Measurements from ENCODE around the gene STRN3. TPM values are rescaled to one million over a fixed set of nuclear protein-coding genes. Genes with fewer than 3 reads are reported as not detected.
"Not testable (repeated sequence)": the region's sequence is repeated elsewhere in the genome, so short reads cannot be mapped to it uniquely, and the experiment has no call there.

The STRN3 gene
- total and polyA plus RNA-seq, 2 experiments from 2014 or later, result 10.1 to 53.8 TPM

DNA sequence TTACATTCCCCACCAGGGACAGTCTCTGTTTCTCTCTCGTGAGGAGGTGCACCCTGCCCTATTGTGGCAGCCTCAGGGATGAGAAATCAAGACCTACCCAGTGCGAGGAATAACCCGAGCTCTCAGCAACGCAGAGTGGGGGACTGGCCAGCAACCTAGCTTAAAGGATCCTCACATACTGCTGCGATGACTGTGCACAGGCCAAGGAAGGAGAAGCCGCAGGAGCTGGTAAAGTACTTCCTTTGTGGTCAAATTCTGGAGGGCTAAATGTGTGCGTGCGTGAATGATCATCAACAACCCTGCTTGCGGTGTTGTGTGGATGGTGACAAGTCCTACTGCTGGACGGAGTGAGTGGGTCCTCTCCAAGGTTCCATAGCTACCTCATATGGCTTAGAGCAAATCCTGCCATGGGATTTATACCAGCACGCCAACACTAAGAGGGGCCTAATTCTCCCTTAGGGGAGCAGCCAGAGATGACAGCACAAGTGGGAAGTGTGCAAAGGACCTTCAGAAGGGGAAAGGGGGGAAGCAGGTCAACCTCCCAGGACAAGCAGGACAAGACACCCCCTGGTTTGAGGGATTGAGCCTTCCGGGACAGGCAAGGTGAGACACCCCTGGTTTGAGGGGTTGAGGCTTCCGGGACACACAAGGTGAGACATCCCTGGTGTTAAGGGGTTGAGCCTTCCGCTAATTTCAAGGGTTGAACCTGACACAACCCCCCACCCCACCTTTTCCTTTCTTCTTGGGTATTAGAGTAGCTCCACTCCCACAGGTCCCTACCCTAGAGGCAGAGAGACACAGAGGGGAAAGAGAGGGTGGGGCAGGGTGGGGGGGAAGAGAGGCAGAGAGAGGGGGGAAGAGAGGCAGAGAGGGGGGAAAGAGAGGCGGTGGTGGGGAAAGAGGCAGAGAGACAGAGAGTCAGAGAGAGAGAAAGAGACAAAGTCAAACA, 59.5 kb downstream of the STRN3 start:
- WGBS (ENCODE audit: low lambda C conversion rate, missing lambda C conversion rate), result over 99% methylated on average over 14 of the region's 15 CpGs
- H2AFZ ChIP-seq, result no peak overlapping the region
- peaks cover 18% of the 10 kb centered on the region for H4K20me1 ChIP-seq (ENCODE audit: insufficient read depth, poor library complexity, severe bottlenecking)
- H3K4me1 ChIP-seq (ENCODE audit: insufficient read depth), result no peaks in the 10 kb centered on the region
- no peak for DNase-seq (ENCODE audit: low spot score)
- H3K27me3 ChIP-seq, result no peaks in the 10 kb centered on the region
- H3K9me2 ChIP-seq (replicated peaks; ENCODE audit: insufficient read depth), result no peaks in the 10 kb centered on the region
- H3K4me2 ChIP-seq, result no peak overlapping the region
- H3K36me3 ChIP-seq (replicated peaks; ENCODE audit: insufficient read depth, low read depth), result no peaks in the 10 kb centered on the region
- H3K4me3 ChIP-seq, result no peak overlapping the region
- no peak for TF ChIP-seq EZH2 (IDR thresholded peaks at IDR 0.05; ENCODE audit: borderline replicate concordance)
- TF ChIP-seq EZH2phosphoT487 (IDR thresholded peaks at IDR 0.05; ENCODE audit: low read depth, severe bottlenecking, unreplicated experiment), result no peak
- TF ChIP-seq, protein P1, sequence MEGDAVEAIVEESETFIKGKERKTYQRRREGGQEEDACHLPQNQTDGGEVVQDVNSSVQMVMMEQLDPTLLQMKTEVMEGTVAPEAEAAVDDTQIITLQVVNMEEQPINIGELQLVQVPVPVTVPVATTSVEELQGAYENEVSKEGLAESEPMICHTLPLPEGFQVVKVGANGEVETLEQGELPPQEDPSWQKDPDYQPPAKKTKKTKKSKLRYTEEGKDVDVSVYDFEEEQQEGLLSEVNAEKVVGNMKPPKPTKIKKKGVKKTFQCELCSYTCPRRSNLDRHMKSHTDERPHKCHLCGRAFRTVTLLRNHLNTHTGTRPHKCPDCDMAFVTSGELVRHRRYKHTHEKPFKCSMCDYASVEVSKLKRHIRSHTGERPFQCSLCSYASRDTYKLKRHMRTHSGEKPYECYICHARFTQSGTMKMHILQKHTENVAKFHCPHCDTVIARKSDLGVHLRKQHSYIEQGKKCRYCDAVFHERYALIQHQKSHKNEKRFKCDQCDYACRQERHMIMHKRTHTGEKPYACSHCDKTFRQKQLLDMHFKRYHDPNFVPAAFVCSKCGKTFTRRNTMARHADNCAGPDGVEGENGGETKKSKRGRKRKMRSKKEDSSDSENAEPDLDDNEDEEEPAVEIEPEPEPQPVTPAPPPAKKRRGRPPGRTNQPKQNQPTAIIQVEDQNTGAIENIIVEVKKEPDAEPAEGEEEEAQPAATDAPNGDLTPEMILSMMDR (IDR thresholded peaks at IDR 0.05; ENCODE audit: poor library complexity), result no peak
- H3K79me2 ChIP-seq, result peaks cover 100% of the 10 kb centered on the region
- no peak overlapping the region for H3K27ac ChIP-seq
- peaks cover 19% of the 10 kb centered on the region for H3K9me3 ChIP-seq (ENCODE audit: low read depth)

DNA sequence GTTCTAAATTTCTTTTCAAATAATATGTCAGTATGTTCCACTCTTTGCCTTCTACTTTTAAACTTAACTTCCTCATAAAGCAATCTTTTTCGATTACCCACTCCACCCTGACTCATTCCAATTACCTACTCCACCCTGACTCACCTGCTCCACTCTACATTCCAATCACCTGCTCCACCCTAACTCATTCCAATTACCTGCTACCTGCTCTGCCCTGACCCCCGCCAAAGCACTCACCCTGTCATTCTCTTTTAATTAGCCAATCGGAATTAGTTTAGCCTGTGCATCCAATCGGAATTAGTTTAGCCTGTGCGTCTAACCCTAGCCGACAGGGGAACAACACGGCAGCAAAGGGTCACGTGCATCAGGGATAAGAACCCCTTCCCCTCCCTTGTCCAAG, 60.3 kb downstream of the STRN3 start:
- H3K4me1 ChIP-seq (ENCODE audit: insufficient read depth); H2AFZ ChIP-seq; H3K4me3 ChIP-seq; H3K27me3 ChIP-seq; H3K27ac ChIP-seq; DNase-seq (ENCODE audit: low spot score); H3K36me3 ChIP-seq (replicated peaks; ENCODE audit: insufficient read depth, low read depth); H3K9me2 ChIP-seq (replicated peaks; ENCODE audit: insufficient read depth); H3K4me2 ChIP-seq: not testable (repeated sequence)
- peaks cover 100% of the 10 kb centered on the region for H3K79me2 ChIP-seq
- H4K20me1 ChIP-seq (ENCODE audit: insufficient read depth, poor library complexity, severe bottlenecking), result peaks cover 22% of the 10 kb centered on the region
- peaks cover 19% of the 10 kb centered on the region for H3K9me3 ChIP-seq (ENCODE audit: low read depth)
- WGBS (ENCODE audit: low lambda C conversion rate, missing lambda C conversion rate), result 93% methylated on average over 8 of the region's 8 CpGs

DNA sequence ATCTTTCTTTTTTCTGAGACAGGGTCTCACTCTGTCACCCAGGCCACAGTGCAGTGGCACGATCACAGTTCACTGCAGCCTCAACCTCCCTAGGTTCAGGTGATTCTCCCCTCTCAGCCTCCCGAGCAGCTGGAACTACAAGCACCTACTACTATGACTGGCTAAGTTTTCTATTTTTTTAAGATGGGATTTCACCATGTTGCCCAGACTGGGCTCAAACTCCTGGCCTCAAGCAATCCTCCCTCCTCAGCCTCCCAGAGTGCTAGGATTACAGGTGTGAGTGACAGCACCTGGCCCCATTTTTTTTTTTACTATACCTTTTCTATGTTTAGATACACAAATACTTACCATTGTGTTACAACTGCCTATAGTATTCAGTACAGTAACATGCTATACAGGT, 63.6 kb downstream of the STRN3 start:
- H3K36me3 ChIP-seq (replicated peaks; ENCODE audit: insufficient read depth, low read depth); DNase-seq (ENCODE audit: low spot score); H3K27ac ChIP-seq; H3K4me1 ChIP-seq (ENCODE audit: insufficient read depth); H3K4me2 ChIP-seq; H3K9me2 ChIP-seq (replicated peaks; ENCODE audit: insufficient read depth); H2AFZ ChIP-seq; H3K4me3 ChIP-seq; H3K27me3 ChIP-seq: not testable (repeated sequence)
- 98% methylated on average over 2 of the region's 2 CpGs for WGBS (ENCODE audit: low lambda C conversion rate, missing lambda C conversion rate)
- peaks cover 39% of the 10 kb centered on the region for H4K20me1 ChIP-seq (ENCODE audit: insufficient read depth, poor library complexity, severe bottlenecking)
- peaks cover 100% of the 10 kb centered on the region for H3K79me2 ChIP-seq
- H3K9me3 ChIP-seq (ENCODE audit: low read depth), result peaks cover 15% of the 10 kb centered on the region

DNA sequence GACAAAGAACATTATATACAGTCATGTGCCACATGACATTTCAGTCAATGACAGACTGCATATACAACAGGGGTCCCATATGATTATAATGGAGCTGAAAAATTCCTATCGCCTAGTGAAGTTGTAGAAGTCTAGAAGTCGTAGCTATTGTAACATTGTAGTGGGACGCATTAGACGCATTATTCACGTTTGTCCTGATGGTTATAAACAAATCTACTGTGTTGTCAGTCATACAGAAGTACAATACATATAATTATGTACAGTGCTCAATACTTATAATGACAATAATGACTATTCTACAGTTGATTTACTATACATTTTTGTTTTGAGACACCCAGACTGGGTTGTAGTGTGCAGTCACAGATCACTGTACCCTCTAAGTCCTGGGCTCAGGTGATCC, 64.8 kb downstream of the STRN3 start:
- H3K9me3 ChIP-seq (ENCODE audit: low read depth), result peaks cover 13% of the 10 kb centered on the region
- H3K4me1 ChIP-seq (ENCODE audit: insufficient read depth), result no peaks in the 10 kb centered on the region
- H2AFZ ChIP-seq, result no peak overlapping the region
- H3K4me2 ChIP-seq, result no peak overlapping the region
- no peaks in the 10 kb centered on the region for H3K9me2 ChIP-seq (replicated peaks; ENCODE audit: insufficient read depth)
- H3K27ac ChIP-seq, result no peak overlapping the region
- peaks cover 45% of the 10 kb centered on the region for H4K20me1 ChIP-seq (ENCODE audit: insufficient read depth, poor library complexity, severe bottlenecking)
- H3K4me3 ChIP-seq, result no peak overlapping the region
- WGBS (ENCODE audit: low lambda C conversion rate, missing lambda C conversion rate), result 95% methylated on average over 5 of the region's 5 CpGs
- H3K36me3 ChIP-seq (replicated peaks; ENCODE audit: insufficient read depth, low read depth), result no peaks in the 10 kb centered on the region
- no peaks in the 10 kb centered on the region for H3K27me3 ChIP-seq
- peaks cover 100% of the 10 kb centered on the region for H3K79me2 ChIP-seq
- no peak for DNase-seq (ENCODE audit: low spot score)
- TF ChIP-seq, protein P1 (IDR thresholded peaks at IDR 0.05; ENCODE audit: poor library complexity), result no peak
- TF ChIP-seq EZH2phosphoT487 (IDR thresholded peaks at IDR 0.05; ENCODE audit: low read depth, severe bottlenecking, unreplicated experiment) (no peak), EZH2 (IDR thresholded peaks at IDR 0.05; ENCODE audit: borderline replicate concordance) (no peak)
